Endometrial microvascular endothelial cells (primary cell): ENCODE measurements around the gene SRGAP1. TPM values are rescaled to one million over a fixed set of nuclear protein-coding genes. Genes with fewer than 3 reads are reported as not detected.

Experiments used
- in situ Hi-C: cut with HindIII; loops from 2 replicates; pipeline ENCODE4 v1.10.0; 2017; ENCODE audit warnings: low sequenced_read_pairs, low pct_unique_long_range_greater_than_20kb; ENCODE audit errors: inconsistent ontology term
- total RNA-seq: library from RNA; depleted of rRNA; stranded (reverse); fragments of >200 nt; gene quantifications from one replicate; pipeline ENCODE4 v1.2.3, GENCODE V29; 2015; ENCODE audit errors: inconsistent ontology term

Gene SRGAP1
- total RNA-seq, result 8.4 TPM

DNA sequence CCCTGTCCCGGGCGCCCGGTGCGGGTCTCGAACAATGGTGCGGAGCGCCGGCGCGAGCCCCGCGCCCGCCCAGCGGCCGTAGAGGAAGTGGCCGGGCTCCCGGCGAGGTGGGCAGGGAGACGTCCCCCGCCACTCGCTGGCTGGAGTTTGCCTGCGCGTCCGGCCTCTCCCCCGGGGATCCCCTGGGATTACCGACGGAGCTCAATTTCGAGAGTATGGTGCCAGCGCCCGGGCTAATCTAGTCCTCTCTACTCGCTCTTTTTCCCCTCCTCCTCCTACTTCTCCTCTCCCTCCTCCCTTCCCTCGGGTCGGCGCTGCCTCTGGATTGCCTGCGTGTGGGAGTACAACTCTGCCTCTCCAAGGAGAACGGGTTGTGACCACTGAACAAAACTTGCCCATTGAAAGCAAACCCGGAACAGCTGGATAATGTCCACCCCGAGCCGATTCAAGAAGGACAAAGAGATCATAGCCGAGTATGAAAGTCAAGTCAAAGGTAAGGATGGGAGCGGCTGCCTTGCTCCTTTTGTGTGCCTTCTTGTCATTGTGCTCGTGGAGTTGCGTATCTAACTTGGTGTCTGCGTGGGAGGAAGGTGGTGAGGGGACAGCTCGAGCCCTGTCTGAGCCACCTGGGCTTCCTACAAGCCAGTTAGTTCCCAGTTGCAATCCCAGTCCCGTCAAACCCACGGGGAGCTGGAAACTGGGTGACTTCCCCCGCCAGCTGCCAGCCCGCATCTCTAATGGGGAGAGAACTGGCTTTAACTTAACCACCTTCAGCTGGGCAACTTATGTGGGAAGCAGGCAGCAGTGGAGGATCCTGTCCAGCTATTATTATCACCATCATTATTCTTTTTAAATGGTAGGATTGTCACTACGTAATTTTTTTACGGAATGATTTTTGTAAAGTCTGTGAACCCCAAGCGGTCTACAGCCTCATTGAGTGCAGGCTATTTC, at the start of gene SRGAP1:
SRGAP1 (plus strand) TSS at position 310 of the 951 bp plus-strand sequence; CDS start at position 427, 117 bp downstream.
- in situ Hi-C loops, result no loop called here

DNA sequence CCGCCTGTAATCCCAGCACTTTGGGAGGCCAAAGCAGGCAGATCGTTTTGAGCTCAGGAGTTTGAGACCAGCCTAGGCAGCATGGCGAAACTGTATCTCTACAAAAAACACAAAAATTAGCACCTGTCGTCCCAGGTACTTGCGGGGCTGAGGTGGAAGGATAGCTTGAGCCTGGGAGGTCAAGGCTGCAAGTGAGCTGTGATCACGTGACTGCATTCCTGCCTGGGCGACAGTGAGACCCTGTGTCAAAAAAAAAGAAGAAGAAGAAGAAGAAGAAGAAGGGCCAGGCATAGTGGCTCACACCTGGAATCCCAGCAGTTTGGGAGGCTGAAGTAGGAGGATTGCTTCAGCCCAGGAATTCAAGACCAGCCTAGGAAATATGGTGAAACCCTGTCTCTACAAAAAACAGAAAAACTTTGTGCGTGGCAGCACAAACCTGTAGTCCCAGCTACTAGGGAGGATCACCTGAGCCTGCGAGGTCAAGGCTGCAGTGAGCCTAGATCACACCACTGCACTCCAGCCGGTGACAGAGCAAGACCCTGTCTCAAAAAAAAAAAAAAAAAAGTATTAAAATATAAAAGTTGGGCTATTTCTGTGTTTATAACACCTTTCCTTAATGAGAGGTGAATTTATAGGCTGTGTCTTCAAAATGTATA, 49.3 kb upstream of the SRGAP1 start:
- in situ Hi-C loops, result no loop called here

GRCh38 chr12:63795944-63796343, 48.6 kb upstream of the SRGAP1 start:
- in situ Hi-C loops, result no loop called here

- in situ Hi-C loops, result no loop called here
Measured at GRCh38 chr12:63802012-63802608, 42.4 kb upstream of the SRGAP1 start.

GRCh38 chr12:63804746-63805145, 39.8 kb upstream of the SRGAP1 start:
- in situ Hi-C loops, result no loop called here

GRCh38 chr12:63805704-63806672, 38.5 kb upstream of the SRGAP1 start:
- in situ Hi-C loops, result no loop called here

DNA sequence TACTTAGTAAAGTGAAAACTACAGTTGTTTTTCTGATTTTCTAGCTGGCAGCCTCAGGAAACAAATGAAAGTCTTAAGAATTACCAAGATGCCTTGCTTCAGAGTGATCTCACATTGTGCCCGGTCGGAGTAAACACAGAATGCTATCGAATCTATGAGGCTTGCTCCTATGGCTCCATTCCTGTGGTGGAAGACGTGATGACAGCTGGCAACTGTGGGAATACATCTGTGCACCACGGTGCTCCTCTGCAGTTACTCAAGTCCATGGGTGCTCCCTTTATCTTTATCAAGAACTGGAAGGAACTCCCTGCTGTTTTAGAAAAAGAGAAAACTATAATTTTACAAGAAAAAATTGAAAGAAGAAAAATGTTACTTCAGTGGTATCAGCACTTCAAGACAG, 35.9 kb upstream of the SRGAP1 start:
- in situ Hi-C loops, result no loop called here

DNA sequence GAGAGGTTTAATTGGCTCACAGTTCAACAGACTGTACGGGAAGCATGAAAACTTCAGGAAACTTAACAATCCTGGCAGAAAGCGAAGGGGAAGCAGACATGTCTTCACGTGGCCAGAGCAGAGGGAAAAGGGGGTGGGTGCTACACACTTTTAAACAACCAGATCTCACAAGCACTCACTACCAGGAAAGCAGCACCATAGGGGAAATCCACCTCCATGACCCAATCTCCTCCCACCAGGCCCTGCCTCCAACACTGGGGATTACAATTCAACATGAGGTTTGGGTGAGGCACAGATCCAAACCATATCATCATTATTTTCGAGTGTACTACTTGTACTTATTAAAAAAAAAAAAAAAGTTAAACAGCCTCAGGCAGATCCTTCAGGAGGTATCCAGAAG, 34.9 kb upstream of the SRGAP1 start:
- in situ Hi-C loops, result no loop called here

DNA sequence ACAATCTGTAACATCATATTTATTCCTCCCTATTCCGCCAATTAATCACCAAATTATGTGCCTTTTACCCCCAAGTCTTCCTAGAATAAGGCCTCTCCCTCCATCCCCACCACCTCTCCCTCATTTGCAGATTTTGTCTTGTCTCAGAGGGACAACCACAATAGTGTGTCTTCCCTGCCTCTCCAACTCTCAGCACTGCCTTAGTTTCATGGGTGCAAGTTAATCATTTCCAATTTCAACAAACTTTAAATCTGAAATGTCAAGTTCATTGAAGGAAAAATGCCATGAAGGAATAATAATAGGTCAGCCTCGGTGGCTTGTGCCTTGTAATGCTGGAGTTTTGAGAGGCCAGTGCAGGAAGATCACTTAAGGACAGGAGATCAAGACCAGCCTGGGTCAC, 33.2 kb upstream of the SRGAP1 start:
- in situ Hi-C loops, result no loop called here

DNA sequence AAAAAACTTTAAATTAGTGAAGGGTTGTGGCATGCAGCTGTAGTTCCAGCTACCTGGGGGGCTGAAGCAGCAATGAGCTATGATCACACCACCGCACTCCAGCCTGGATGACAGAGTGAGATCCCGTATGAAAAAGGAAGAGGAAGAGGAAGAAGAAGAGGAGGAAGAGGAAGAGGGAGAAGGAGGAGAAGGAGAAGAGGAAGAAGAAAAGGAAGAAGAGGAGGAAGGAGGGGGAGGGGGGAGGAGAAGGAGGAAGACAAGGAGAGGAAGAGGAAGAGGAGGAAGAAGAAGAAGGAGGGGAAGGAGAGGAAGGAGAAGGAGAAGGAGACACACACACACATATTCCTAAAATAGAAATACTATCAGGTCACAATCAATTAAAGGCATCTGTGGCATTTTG, 32.7 kb upstream of the SRGAP1 start:
- in situ Hi-C loops, result no loop called here

DNA sequence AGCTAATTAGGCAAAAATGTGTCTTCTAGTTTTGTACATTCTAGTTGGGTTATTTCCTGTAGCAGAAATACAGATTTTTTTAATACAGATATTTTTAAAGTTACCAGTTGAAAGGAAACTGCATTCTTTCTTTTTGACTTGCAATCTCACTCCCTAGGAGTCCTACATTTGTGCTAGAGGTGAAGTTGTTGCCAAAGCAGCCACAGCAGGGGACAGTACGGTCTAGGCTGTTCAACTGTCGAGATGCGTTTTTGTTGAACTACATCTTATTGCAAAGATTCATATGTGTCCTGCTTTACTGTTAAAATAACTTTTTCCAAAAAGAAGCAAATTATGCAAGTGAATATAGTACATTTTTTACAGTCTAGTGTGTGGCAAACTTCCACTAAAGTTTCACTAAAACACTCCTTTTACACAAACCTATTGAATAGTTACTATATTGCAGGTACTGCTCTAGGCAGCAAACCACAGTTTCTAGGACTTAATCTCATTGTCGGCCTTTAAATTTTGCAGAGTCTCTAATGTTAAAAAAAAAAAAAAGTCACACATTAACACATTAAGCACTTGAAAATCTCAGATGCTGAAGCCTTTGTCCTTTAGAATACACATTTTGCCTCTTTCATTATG, 30.2 kb upstream of the SRGAP1 start:
- in situ Hi-C loops, result no loop called here

DNA sequence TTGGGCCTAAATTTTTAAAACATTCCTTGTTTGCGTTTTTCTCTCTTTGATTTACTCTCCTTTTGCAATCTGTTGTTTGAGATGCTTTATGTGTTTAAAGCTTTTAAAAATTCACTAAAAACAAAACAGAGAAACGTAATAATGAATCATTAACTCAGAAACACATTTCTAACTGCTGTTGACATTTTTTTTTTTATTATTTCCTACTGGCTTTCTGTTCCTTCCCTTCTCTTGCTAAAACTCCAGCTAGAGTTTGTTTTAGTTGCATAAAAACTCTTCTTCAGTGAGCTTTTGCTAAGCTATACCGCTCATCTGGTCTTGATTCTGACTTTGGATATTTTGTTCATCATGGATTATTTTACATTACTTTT, 29.0 kb upstream of the SRGAP1 start:
- in situ Hi-C loops, result no loop called here

GRCh38 chr12:63816031-63816430, 28.5 kb upstream of the SRGAP1 start:
- in situ Hi-C loops, result no loop called here

- in situ Hi-C loops, result no loop called here
Measured at GRCh38 chr12:63820427-63820826, 24.1 kb upstream of the SRGAP1 start.

DNA sequence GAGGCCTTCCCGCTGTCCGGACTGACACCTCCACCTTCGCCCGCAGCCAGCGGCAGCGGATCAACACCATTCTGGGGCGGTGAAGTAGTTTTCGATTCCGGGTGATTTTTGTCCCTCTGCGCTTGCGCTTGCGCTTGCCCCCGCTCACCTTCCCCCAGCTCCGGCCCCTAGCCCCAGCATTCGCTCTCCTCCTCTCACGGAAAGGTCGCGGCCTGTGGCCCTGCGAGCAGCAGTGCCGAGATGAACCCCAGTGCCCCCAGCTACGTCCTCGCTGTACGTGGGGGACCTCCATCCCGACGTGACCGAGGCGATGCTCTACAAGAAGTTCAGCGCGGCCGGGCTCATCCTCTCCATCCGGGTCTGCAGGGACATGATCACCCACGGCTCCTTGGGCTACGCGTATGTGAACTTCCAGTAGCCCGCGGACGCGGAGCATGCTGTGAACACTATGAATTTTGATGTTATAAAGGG, 22.7 kb upstream of the SRGAP1 start:
- in situ Hi-C loops, result no loop called here

DNA sequence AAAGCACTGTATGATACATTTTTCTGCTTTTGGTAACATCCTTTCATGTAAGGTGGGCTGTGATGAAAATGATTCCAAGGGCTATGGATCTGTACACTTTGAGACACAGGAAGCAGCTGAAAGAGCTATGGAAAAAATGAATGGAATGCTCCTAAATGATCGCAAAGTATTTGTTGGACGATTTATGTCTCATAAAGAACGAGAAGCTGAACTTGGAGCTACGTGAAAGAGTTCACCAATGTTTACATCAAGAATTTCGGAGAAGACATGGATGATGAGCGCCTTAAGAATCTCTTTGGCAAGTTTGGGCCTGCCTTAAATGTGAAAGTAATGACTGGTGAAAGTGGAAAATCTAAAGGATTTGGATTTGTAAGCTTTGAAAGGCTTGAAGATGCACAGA, 22.1 kb upstream of the SRGAP1 start:
- in situ Hi-C loops, result no loop called here

DNA sequence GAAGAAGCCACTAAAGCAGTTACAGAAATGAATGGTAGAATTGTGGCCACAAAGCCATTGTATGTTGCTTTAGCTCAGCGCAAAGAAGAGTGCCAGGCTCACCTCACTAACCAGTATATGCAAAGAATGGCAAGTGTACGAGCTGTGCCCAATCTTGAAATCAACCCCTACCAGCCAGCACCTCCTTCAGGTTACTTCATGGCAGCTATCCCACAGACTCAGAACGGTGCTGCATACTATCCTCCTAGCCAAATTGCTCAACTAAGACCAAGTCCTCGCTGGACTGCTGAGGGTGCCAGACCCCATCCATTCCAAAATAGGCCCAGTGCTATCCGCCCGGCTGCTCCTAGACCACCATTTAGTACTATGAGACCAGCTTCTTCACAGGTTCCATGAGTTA, 21.5 kb upstream of the SRGAP1 start:
- in situ Hi-C loops, result no loop called here

GRCh38 chr12:63826006-63826585, 18.4 kb upstream of the SRGAP1 start:
- in situ Hi-C loops, result no loop called here
